Measurements from ENCODE around the gene MAL. TPM values are rescaled to one million over a fixed set of nuclear protein-coding genes. Genes with fewer than 3 reads are reported as not detected.
A peak's percentile ranks its signal among the peaks of the same experiment; 100 is the strongest.

Gene MAL
- total RNA-seq, 1 donor from 2014 or later = not detected

GRCh38 chr2:95054016-95054415, 28.5 kb downstream of the MAL start:
- Mint-ChIP-seq H3K36me3 (no peaks in the 10 kb centered on the region), H3K27ac (peak overlapping the region; percentile 17), H3K4me3 (no peak overlapping the region), H3K4me1 (peaks cover 20% of the 10 kb centered on the region), H3K9me3 (peaks cover 2% of the 10 kb centered on the region), H3K27me3 (ENCODE audit: insufficient read depth, low read depth) (peaks cover 9% of the 10 kb centered on the region)
- no peaks in the 10 kb centered on the region for H3K36me3 ChIP-seq
- H3K79me2 ChIP-seq (ENCODE audit: low read depth) = no peaks in the 10 kb centered on the region
- no peaks in the 10 kb centered on the region for H3K9me3 ChIP-seq (ENCODE audit: low read depth)
- no peak overlapping the region for H3K9ac ChIP-seq
- no peak overlapping the region for H2AFZ ChIP-seq (replicated peaks)
- DNase-seq (ENCODE audit: low spot score) = no peak
- TF ChIP-seq, protein P1, sequence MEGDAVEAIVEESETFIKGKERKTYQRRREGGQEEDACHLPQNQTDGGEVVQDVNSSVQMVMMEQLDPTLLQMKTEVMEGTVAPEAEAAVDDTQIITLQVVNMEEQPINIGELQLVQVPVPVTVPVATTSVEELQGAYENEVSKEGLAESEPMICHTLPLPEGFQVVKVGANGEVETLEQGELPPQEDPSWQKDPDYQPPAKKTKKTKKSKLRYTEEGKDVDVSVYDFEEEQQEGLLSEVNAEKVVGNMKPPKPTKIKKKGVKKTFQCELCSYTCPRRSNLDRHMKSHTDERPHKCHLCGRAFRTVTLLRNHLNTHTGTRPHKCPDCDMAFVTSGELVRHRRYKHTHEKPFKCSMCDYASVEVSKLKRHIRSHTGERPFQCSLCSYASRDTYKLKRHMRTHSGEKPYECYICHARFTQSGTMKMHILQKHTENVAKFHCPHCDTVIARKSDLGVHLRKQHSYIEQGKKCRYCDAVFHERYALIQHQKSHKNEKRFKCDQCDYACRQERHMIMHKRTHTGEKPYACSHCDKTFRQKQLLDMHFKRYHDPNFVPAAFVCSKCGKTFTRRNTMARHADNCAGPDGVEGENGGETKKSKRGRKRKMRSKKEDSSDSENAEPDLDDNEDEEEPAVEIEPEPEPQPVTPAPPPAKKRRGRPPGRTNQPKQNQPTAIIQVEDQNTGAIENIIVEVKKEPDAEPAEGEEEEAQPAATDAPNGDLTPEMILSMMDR (IDR thresholded peaks at IDR 0.05) = no peak
- no peak overlapping the region for H3K4me3 ChIP-seq
- no peaks in the 10 kb centered on the region for H4K20me1 ChIP-seq (ENCODE audit: low read depth)
- H3K27ac ChIP-seq = no peak overlapping the region
- no peaks in the 10 kb centered on the region for H3K4me1 ChIP-seq
- H3F3A ChIP-seq (ENCODE audit: low read depth) = no peaks in the 10 kb centered on the region
- H3K27me3 ChIP-seq = no peaks in the 10 kb centered on the region
- H3K4me2 ChIP-seq = no peak overlapping the region

DNA sequence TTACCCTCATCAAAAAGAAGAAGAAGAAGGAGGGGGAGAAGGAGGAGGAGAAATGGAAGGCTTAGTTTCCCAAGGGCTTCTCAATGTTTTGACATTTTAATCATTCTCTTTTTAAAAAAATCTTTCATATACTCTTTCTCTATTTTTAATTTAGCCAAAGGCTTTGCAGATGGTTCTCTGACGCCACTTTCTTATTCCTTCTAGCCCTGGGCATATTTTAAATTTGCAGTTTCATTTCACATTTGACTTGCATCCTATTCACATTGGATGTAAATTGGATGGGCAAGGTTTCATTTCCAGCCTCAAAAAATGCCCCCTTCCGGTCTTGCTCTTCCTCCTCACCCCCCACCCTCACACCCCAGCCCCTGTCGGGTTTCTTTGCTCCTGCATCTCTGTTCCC, 29.8 kb downstream of the MAL start:
- H3K9me3 ChIP-seq (ENCODE audit: low read depth) = no peaks in the 10 kb centered on the region
- H4K20me1 ChIP-seq (ENCODE audit: low read depth) = no peaks in the 10 kb centered on the region
- no peak overlapping the region for H3K27ac Mint-ChIP-seq
- H3K36me3 ChIP-seq = no peaks in the 10 kb centered on the region
- H3K4me3 ChIP-seq = no peak overlapping the region
- H3K9ac ChIP-seq = no peak overlapping the region
- no peaks in the 10 kb centered on the region for H3K27me3 ChIP-seq
- H2AFZ ChIP-seq (replicated peaks) = no peak overlapping the region
- no peaks in the 10 kb centered on the region for H3K36me3 Mint-ChIP-seq
- no peak overlapping the region for H3K4me3 Mint-ChIP-seq
- no peak overlapping the region for H3K4me2 ChIP-seq
- peaks cover 22% of the 10 kb centered on the region for H3K4me1 Mint-ChIP-seq
- H3K79me2 ChIP-seq (ENCODE audit: low read depth) = no peaks in the 10 kb centered on the region
- no peaks in the 10 kb centered on the region for H3F3A ChIP-seq (ENCODE audit: low read depth)
- TF ChIP-seq, protein P1 (IDR thresholded peaks at IDR 0.05) = no peak
- TF ChIP-seq EZH2phosphoT487 (IDR thresholded peaks at IDR 0.05) (no peak), EZH2 (IDR thresholded peaks at IDR 0.05) (no peak)
- peaks cover 9% of the 10 kb centered on the region for H3K27me3 Mint-ChIP-seq (ENCODE audit: insufficient read depth, low read depth)
- peaks cover 2% of the 10 kb centered on the region for H3K9me3 Mint-ChIP-seq
- no peaks in the 10 kb centered on the region for H3K4me1 ChIP-seq
- H3K27ac ChIP-seq = no peak overlapping the region
- no peak for DNase-seq (ENCODE audit: low spot score)

DNA sequence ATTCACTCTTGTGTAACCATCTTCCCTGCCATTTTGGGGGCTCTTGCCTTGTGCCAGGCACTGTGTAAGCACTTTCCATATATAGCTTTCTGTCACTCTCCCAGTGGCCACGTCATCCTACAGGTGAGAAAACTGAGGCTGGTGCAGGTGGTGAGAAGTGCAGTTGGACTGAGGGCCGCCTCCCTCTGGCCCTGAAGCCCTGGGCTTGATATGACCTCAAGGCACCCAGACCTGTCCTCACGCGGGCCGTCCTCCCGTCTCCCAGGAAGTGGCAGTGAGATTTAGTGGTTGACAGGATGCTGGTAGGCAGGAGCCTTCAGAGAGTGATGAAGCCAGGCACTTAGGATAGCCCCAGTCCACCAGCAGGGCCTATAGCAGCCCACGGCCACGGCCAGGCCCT, 30.5 kb downstream of the MAL start:
- H3K4me3 Mint-ChIP-seq = no peak overlapping the region
- H3K27ac ChIP-seq = no peak overlapping the region
- H3K27ac Mint-ChIP-seq = no peak overlapping the region
- TF ChIP-seq EZH2phosphoT487 (IDR thresholded peaks at IDR 0.05) (no peak), EZH2 (IDR thresholded peaks at IDR 0.05) (no peak)
- TF ChIP-seq, protein P1 (IDR thresholded peaks at IDR 0.05) = no peak
- no peaks in the 10 kb centered on the region for H3K79me2 ChIP-seq (ENCODE audit: low read depth)
- H3K9me3 Mint-ChIP-seq = peaks cover 2% of the 10 kb centered on the region
- H3K9ac ChIP-seq = no peak overlapping the region
- no peaks in the 10 kb centered on the region for H3K9me3 ChIP-seq (ENCODE audit: low read depth)
- H3K4me2 ChIP-seq = no peak overlapping the region
- no peaks in the 10 kb centered on the region for H3K36me3 ChIP-seq
- no peaks in the 10 kb centered on the region for H3K4me1 ChIP-seq
- peaks cover 12% of the 10 kb centered on the region for H3K27me3 Mint-ChIP-seq (ENCODE audit: insufficient read depth, low read depth)
- no peak overlapping the region for H2AFZ ChIP-seq (replicated peaks)
- H3K4me1 Mint-ChIP-seq = peaks cover 22% of the 10 kb centered on the region
- H4K20me1 ChIP-seq (ENCODE audit: low read depth) = no peaks in the 10 kb centered on the region
- DNase-seq (ENCODE audit: low spot score) = no peak
- no peak overlapping the region for H3K4me3 ChIP-seq
- no peaks in the 10 kb centered on the region for H3K36me3 Mint-ChIP-seq
- H3F3A ChIP-seq (ENCODE audit: low read depth) = no peaks in the 10 kb centered on the region
- H3K27me3 ChIP-seq = no peaks in the 10 kb centered on the region
